Gastrocnemius medialis (tissue), 4 donors: ENCODE data around the gene THAP7.

Experiments used
- POLR2A ChIP-seq, 2 donors: fragments of 450-650 bp; IDR thresholded peaks; one replicate each; pipeline ENCODE4 v1.6.1; 2017; ENCODE audit warnings: antibody characterized with exemption in 2 of 2, mild to moderate bottlenecking in 2 of 2, moderate library complexity in 2 of 2
- TF ChIP-seq, protein P1 (sequence below), 5 experiments: fragments of 450-650 bp in 3 of 5; fragments of 200-600 bp in 2 of 5; sonication (generic) in 2 of 5; IDR thresholded peaks in 4 of 5; conservative IDR thresholded peaks in 1 of 5; 1 replicate in 4 of 5; 2 replicates in 1 of 5; pipeline ENCODE4 v1.5.1; 2016 to 2019; ENCODE audit warnings: antibody characterized with exemption in 5 of 5, mild to moderate bottlenecking in 3 of 5, moderate library complexity in 3 of 5

DNA sequence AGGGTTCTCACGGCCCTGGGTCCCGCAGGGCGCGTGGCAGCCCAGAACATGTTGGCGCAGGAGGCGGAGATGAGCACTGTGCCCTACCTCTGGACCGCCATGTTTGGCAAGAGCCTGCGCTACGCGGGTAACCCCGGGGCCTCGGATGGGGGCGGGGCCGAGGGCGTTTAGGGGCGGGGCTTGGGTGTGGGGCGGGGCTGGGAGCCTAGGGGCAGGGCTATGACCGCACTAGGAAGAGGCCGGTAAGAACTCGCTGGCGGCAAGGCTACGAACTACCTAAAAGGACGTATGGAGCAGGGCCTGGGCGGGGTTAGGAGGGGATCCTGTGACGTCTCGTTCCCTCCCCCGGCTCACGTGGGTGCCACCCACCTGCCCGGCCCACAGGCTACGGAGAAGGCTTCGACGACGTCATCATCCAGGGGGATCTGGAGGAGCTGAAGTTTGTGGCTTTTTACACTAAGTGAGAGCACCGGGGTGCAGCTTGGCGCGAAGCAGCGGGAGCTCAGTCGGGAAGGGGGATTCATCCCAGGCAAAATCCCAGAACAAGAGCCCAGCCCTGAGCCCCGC is 22.6 kb downstream of the THAP7 start:
- TF ChIP-seq, protein P1, sequence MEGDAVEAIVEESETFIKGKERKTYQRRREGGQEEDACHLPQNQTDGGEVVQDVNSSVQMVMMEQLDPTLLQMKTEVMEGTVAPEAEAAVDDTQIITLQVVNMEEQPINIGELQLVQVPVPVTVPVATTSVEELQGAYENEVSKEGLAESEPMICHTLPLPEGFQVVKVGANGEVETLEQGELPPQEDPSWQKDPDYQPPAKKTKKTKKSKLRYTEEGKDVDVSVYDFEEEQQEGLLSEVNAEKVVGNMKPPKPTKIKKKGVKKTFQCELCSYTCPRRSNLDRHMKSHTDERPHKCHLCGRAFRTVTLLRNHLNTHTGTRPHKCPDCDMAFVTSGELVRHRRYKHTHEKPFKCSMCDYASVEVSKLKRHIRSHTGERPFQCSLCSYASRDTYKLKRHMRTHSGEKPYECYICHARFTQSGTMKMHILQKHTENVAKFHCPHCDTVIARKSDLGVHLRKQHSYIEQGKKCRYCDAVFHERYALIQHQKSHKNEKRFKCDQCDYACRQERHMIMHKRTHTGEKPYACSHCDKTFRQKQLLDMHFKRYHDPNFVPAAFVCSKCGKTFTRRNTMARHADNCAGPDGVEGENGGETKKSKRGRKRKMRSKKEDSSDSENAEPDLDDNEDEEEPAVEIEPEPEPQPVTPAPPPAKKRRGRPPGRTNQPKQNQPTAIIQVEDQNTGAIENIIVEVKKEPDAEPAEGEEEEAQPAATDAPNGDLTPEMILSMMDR (IDR thresholded peaks at IDR 0.05 in 4 of 5, conservative IDR thresholded peaks at IDR 0.05 in 1 of 5), result no peak
- TF ChIP-seq POLR2A (IDR thresholded peaks at IDR 0.05), result no peak
